PFSK-1 (cell line): ENCODE data around the gene CDYL.

Source experiments
- FOXP2 ChIP-seq: optimal IDR thresholded peaks from 2 replicates; pipeline ENCODE3; 2011; ENCODE audit warnings: borderline replicate concordance, control low read depth, inconsistent platforms; ENCODE audit not compliant: insufficient read depth; ENCODE audit errors: extremely low read length, extremely low read depth
- POLR2AphosphoS5 ChIP-seq: IDR thresholded peaks from 2 replicates; pipeline ENCODE4 v1.6.1; 2012; ENCODE audit warnings: low read depth, mild to moderate bottlenecking, control low read depth, low read length, moderate library complexity
- REST ChIP-seq, 2 experiments: IDR thresholded peaks; 2 replicates each; pipeline versions ENCODE4 v1.6.1 to v1.8.0; 2011 to 2012; ENCODE audit warnings: low read depth in 2 of 2, low read length in 2 of 2, control low read depth in 1 of 2, inconsistent platforms in 1 of 2, mild to moderate bottlenecking in 1 of 2, moderate library complexity in 1 of 2; ENCODE audit not compliant: insufficient read depth in 1 of 2
- SIN3A ChIP-seq: IDR thresholded peaks from 2 replicates; pipeline ENCODE4 v1.6.1; 2012; ENCODE audit warnings: mild to moderate bottlenecking, low read length, moderate library complexity, borderline replicate concordance; ENCODE audit not compliant: insufficient read depth
- TAF1 ChIP-seq: IDR thresholded peaks from 2 replicates; pipeline ENCODE4 v1.6.1; 2012; ENCODE audit warnings: low read length, control low read depth, borderline replicate concordance; ENCODE audit not compliant: insufficient read depth

Gene CDYL

GRCh38 chr6:4979426-4979825, 203.2 kb downstream of the CDYL start:
- TF ChIP-seq TAF1 (no peak), FOXP2 (no peak), POLR2AphosphoS5 (no peak), REST (IDR thresholded peaks at IDR 0.05; ENCODE audit: insufficient read depth in 1 of 2, low read depth in 2 of 2, low read length in 2 of 2) (no peak), SIN3A (no peak)

GRCh38 chr6:4981761-4982160, 205.6 kb downstream of the CDYL start:
- TF ChIP-seq REST (IDR thresholded peaks at IDR 0.05; ENCODE audit: insufficient read depth in 1 of 2, low read depth in 2 of 2, low read length in 2 of 2) (no peak), POLR2AphosphoS5 (no peak), TAF1 (no peak), FOXP2 (no peak), SIN3A (no peak)

- TF ChIP-seq FOXP2: no peak
- TF ChIP-seq SIN3A: no peak
- no peak for TF ChIP-seq REST (IDR thresholded peaks at IDR 0.05; ENCODE audit: insufficient read depth in 1 of 2, low read depth in 2 of 2, low read length in 2 of 2)
- TF ChIP-seq TAF1: no peak
- TF ChIP-seq POLR2AphosphoS5: no peak
Observed at GRCh38 chr6:4983322-4983721, 207.1 kb downstream of the CDYL start.

- TF ChIP-seq FOXP2 (no peak), TAF1 (no peak), SIN3A (no peak)
Observed at GRCh38 chr6:4986999-4987398, 210.8 kb downstream of the CDYL start.

DNA sequence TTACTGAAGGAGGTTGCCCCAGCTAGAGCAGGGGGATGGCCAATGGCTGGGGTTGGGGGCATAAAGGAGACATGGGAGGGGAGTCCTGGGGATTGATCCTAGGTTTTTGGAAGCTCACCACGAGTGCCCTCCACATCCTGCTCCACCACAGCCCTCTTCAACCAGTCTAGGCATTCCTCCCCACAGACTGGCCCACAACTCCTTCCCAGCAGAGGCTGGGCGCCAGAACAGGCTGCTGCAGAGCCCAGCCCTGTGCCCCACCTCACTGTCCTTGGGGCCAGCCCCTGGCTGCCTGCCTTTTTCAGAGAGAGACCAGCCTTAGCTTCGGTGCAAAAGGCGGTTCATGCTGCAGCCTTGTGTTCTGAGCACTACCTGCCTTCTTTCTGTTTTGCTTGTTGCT, 211.2 kb downstream of the CDYL start:
- TF ChIP-seq TAF1 (no peak), FOXP2 (no peak), POLR2AphosphoS5 (no peak)

GRCh38 chr6:4994741-4995140, 218.5 kb downstream of the CDYL start:
- no peak for TF ChIP-seq REST (IDR thresholded peaks at IDR 0.05; ENCODE audit: insufficient read depth in 1 of 2, low read depth in 2 of 2, low read length in 2 of 2)
- no peak for TF ChIP-seq TAF1
- TF ChIP-seq POLR2AphosphoS5: no peak
- no peak for TF ChIP-seq SIN3A
- no peak for TF ChIP-seq FOXP2
